Stimulated activated CD4-positive, alpha-beta T cell treated with anti-CD3 and anti-CD28 coated beads, TNF-alpha, amount 100 ng/mL, for 24 hours (primary cell): ENCODE measurements around the gene ABLIM2.
A peak's percentile ranks its signal among the peaks of the same experiment; 100 is the strongest.

Source experiments
- DNase-seq, 3 experiments: peaks; one replicate each; pipeline ENCODE4 v3.0.0-alpha.2; 2020; ENCODE audit warnings: low read depth in 3 of 3

The ABLIM2 gene

GRCh38 chr4:8192748-8193738 is 34.4 kb upstream of the ABLIM2 start:
- DNase-seq, result no peak

- no peak for DNase-seq
Observed at GRCh38 chr4:8191136-8191747, 32.6 kb upstream of the ABLIM2 start.

- no peak for DNase-seq
Observed at GRCh38 chr4:8189551-8190466, 31.2 kb upstream of the ABLIM2 start.

- DNase-seq, result no peak
Observed at GRCh38 chr4:8188743-8189550, 30.3 kb upstream of the ABLIM2 start.

GRCh38 chr4:8188085-8188484 is 29.5 kb upstream of the ABLIM2 start:
- DNase-seq, result no peak

GRCh38 chr4:8185930-8186329 is 27.3 kb upstream of the ABLIM2 start:
- no peak for DNase-seq

GRCh38 chr4:8185295-8185694 is 26.7 kb upstream of the ABLIM2 start:
- DNase-seq, result no peak

- no peak for DNase-seq
Observed at GRCh38 chr4:8184061-8184460, 25.4 kb upstream of the ABLIM2 start.

GRCh38 chr4:8182858-8183725 is 24.5 kb upstream of the ABLIM2 start:
- no peak for DNase-seq

- no peak for DNase-seq
Observed at GRCh38 chr4:8182294-8182693, 23.7 kb upstream of the ABLIM2 start.

GRCh38 chr4:8181844-8182243 is 23.2 kb upstream of the ABLIM2 start:
- DNase-seq, result no peak

GRCh38 chr4:8181119-8181518 is 22.5 kb upstream of the ABLIM2 start:
- DNase-seq, result no peak

- DNase-seq, result no peak
Observed at GRCh38 chr4:8180310-8181093, 21.9 kb upstream of the ABLIM2 start.

- DNase-seq, result no peak
Observed at GRCh38 chr4:8179771-8180170, 21.2 kb upstream of the ABLIM2 start.

- no peak for DNase-seq
Observed at GRCh38 chr4:8179074-8179473, 20.5 kb upstream of the ABLIM2 start.

GRCh38 chr4:8177956-8178355 is 19.3 kb upstream of the ABLIM2 start:
- DNase-seq, result no peak

- no peak for DNase-seq
Observed at GRCh38 chr4:8177552-8177951, 18.9 kb upstream of the ABLIM2 start.

GRCh38 chr4:8176547-8177399 is 18.2 kb upstream of the ABLIM2 start:
- peak in 1 of 3 experiments; percentile 31 for DNase-seq
